Measurements from ENCODE around the gene MYPN.

- TF ChIP-seq EZH2 (IDR thresholded peaks at IDR 0.05; ENCODE audit: low read length, unreplicated experiment) (no peak), CTCF (conservative IDR thresholded peaks at IDR 0.05; ENCODE audit: low read depth, low read length) (no peak)
Measured at GRCh38 chr10:68086011-68086410, 23.3 kb upstream of the MYPN start.

All from PC-3 (cell line).